NCI-H1436 treated with DMSO at 0.1 percent for 48 hours (cell line): ENCODE measurements around the gene SEC24B.
"Not testable (repeated sequence)": the region's sequence is repeated elsewhere in the genome, so short reads cannot be mapped to it uniquely, and the experiment has no call there.

Experiments used
- DNase-seq: peaks from one replicate; lab custom pipeline; 2025; lab: John Stamatoyannopoulos, UW

The SEC24B gene

DNA sequence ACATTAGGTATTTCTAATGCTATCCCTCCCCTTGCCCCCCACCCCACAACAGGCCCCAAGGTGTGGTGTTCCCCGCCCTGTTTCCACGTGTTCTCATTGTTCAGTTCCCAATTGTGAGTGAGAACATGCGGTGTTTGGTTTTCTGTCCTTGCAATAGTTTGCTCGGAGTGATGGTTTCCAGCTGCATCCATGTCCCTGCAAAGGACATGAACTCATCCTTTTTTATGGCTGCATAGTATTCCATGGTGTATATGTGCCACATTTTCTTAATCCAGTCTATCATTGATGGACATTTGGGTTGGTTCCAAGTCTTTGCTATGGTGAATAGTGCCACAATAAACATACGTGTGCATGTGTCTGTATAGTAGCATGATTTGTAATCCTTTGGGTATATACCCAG, 146.4 kb downstream of the SEC24B start:
- not testable (repeated sequence) for DNase-seq

DNA sequence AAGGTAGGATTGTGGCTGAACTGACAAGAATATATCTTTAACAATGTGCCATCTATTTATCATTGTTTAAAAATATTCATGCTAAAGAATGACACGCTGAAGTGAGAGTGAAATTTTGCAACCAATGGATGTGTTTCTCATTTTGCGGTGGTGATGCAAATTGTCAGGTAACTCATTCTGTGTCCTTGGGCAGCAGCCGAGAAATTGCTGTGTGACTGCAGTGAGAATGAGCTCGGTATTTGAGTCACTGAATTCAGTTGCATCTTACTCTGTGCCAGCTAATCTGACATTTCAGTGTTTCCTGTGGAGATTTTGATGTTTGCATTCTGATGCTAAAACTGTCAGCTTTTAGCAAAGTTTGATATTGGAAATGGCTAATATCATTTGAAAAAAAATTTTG, 154.6 kb downstream of the SEC24B start:
- DNase-seq: no peak

GRCh38 chr4:109589119-109589518, 155.5 kb downstream of the SEC24B start:
- no peak for DNase-seq

DNA sequence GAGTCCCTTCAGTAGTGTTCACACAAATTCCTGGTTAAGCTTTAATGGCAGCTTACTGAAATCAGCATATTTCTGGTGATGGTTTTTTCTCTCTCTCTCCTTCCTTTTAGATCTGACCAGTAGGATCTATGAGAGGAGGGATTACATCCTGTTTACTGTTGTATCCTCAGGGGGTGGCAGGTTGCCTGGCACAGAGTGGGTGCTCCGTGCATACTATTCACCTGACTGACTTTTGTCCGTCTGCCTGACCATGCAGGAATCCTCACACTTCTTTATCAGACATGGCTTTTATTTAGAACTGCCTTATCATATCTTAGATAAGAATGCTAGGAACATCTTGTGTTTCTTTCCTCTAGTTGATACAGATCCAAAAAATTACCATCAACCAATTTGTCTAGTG, 156.0 kb downstream of the SEC24B start:
- no peak for DNase-seq
